Stimulated activated CD4-positive, alpha-beta T cell treated with anti-CD3 and anti-CD28 coated beads, TNF-alpha, amount 100 ng/mL, for 24 hours (primary cell): ENCODE results near the gene OR6K6.

Source experiments
- DNase-seq, 3 experiments: peaks; one replicate each; pipeline ENCODE4 v3.0.0-alpha.2; 2020; ENCODE audit warnings: low read depth in 3 of 3

The OR6K6 gene

GRCh38 chr1:158754420-158754819, at the start of gene OR6K6:
Gene OR6K6 (plus strand): TSS chr1:158754720. CDS start chr1:158754888, 168 bp downstream.
- no peak for DNase-seq

GRCh38 chr1:158706096-158706495, 48.4 kb upstream of the OR6K6 start:
- no peak for DNase-seq

GRCh38 chr1:158711098-158711497, 43.4 kb upstream of the OR6K6 start:
- DNase-seq = no peak

GRCh38 chr1:158714754-158715153, 39.8 kb upstream of the OR6K6 start:
- DNase-seq = no peak

- DNase-seq = no peak
Observed at GRCh38 chr1:158716335-158716734, 38.2 kb upstream of the OR6K6 start.

- no peak for DNase-seq
Observed at GRCh38 chr1:158717344-158717743, 37.2 kb upstream of the OR6K6 start.

GRCh38 chr1:158719664-158720063, 34.9 kb upstream of the OR6K6 start:
- DNase-seq = no peak

GRCh38 chr1:158720620-158721019, 33.9 kb upstream of the OR6K6 start, which contains the start of gene OR6K3:
Gene OR6K3 (minus strand): TSS chr1:158720720. CDS start chr1:158718115, 2,605 bp downstream.
- DNase-seq = no peak

GRCh38 chr1:158724442-158724841, 30.1 kb upstream of the OR6K6 start:
- DNase-seq = no peak

- no peak for DNase-seq
Observed at GRCh38 chr1:158728510-158729225, 25.9 kb upstream of the OR6K6 start.

GRCh38 chr1:158730453-158730852, 24.1 kb upstream of the OR6K6 start:
- DNase-seq = no peak

- DNase-seq = no peak
Observed at GRCh38 chr1:158731707-158732106, 22.8 kb upstream of the OR6K6 start.

- no peak for DNase-seq
Observed at GRCh38 chr1:158732524-158732923, 22.0 kb upstream of the OR6K6 start.

- no peak for DNase-seq
Observed at GRCh38 chr1:158735848-158736247, 18.7 kb upstream of the OR6K6 start.

GRCh38 chr1:158752155-158752712, 2.3 kb upstream of the OR6K6 start:
- DNase-seq = no peak

- no peak for DNase-seq
Observed at GRCh38 chr1:158771950-158772866, 17.7 kb downstream of the OR6K6 start, which contains the start of gene OR6N1. Gene OR6N1 (minus strand): TSS chr1:158772195. CDS start chr1:158766682, 5,513 bp downstream.

GRCh38 chr1:158781104-158781503, 26.6 kb downstream of the OR6K6 start, which contains the start of gene OR6N2:
Gene OR6N2 (minus strand): TSS chr1:158781204. CDS start chr1:158777635, 3,569 bp downstream.
- DNase-seq = no peak

GRCh38 chr1:158793604-158794003, 39.1 kb downstream of the OR6K6 start:
- DNase-seq = peak in 1 of 3 experiments; percentile 21

GRCh38 chr1:158794247-158794646, 39.7 kb downstream of the OR6K6 start:
- DNase-seq = no peak

GRCh38 chr1:158798531-158798930, 44.0 kb downstream of the OR6K6 start:
- DNase-seq = no peak

GRCh38 chr1:158799689-158800088, 45.2 kb downstream of the OR6K6 start:
- DNase-seq = no peak

- no peak for DNase-seq
Observed at GRCh38 chr1:158800526-158800925, 46.0 kb downstream of the OR6K6 start.
